Transverse colon (tissue), 4 donors: ENCODE measurements around the gene INSM1. TPM values are rescaled to one million over a fixed set of nuclear protein-coding genes. Genes with fewer than 3 reads are reported as not detected.

Source experiments
- DNase-seq: peaks from one replicate; pipeline ENCODE4 v3.0.0-alpha.2; 2019
- H3K27ac ChIP-seq, 4 donors: fragments of 200-600 bp; sonication (generic); 2 replicates each; pipeline ENCODE4 v1.5.1; 2016 to 2018; ENCODE audit warnings: inconsistent platforms in 4 of 4
- H3K27me3 ChIP-seq: fragments of 200-600 bp; sonication (generic); 2 replicates; pipeline ENCODE4 v1.5.1; 2017; ENCODE audit warnings: inconsistent platforms
- H3K36me3 ChIP-seq, 4 donors: fragments of 200-600 bp; sonication (generic); 2 replicates each; pipeline ENCODE4 v1.5.1; 2017 to 2019; ENCODE audit warnings: inconsistent platforms in 4 of 4
- H3K4me1 ChIP-seq, 4 donors: fragments of 200-600 bp; sonication (generic); 2 replicates each; pipeline ENCODE4 v1.5.1; 2017 to 2020; ENCODE audit warnings: inconsistent platforms in 4 of 4
- H3K4me3 ChIP-seq, 4 donors: fragments of 200-600 bp; sonication (generic); 1 replicate in 1 of 4; 2 replicates in 3 of 4; pipeline versions ENCODE4 v1.5.1 to v1.6.1; 2017 to 2019; ENCODE audit warnings: inconsistent platforms in 4 of 4
- H3K9me3 ChIP-seq, 2 donors: fragments of 200-600 bp; sonication (generic); 2 replicates each; pipeline ENCODE4 v1.5.1; 2017 to 2019; ENCODE audit warnings: inconsistent platforms in 2 of 2
- EP300 ChIP-seq: sonication (generic); formaldehyde crosslinking; IDR thresholded peaks from one replicate; pipeline ENCODE4 v1.6.1; 2017; ENCODE audit warnings: antibody characterized with exemption, low read depth
- POLR2A ChIP-seq: fragments of 450-650 bp; IDR thresholded peaks from one replicate; pipeline ENCODE4 v1.6.1; 2016; ENCODE audit warnings: antibody characterized with exemption, mild to moderate bottlenecking, moderate library complexity
- POLR2AphosphoS5 ChIP-seq, 3 donors: sonication (generic); formaldehyde crosslinking; IDR thresholded peaks; one replicate each; pipeline ENCODE4 v1.6.1; 2016; ENCODE audit warnings: antibody characterized with exemption in 3 of 3
- WGBS, 2 donors: methylation state at CpG; one replicate each; pipeline ENCODE4 v1.1.5; 2018; ENCODE audit warnings: low coverage in 1 of 2; 5-methylcytosine and 5-hydroxymethylcytosine counted together
- in situ Hi-C, 4 donors: fragments of 200-750 bp; cut with MboI; loops; one replicate each; pipeline versions ENCODE4 v1.15.0 to v1.15.1; 2017; ENCODE audit warnings: low sequenced_read_pairs in 3 of 4, low pct_ligation_motif_present in 1 of 4, low pct_unique_long_range_greater_than_20kb in 1 of 4
- intact Hi-C: fragments of 100-400 bp; cut with DNase I; formaldehyde crosslinking; loops from one replicate; pipeline ENCODE4 v1.15.1; 2023; ENCODE audit warnings: low total_unique reads
- total RNA-seq, 4 donors: library from RNA; depleted of rRNA; stranded (reverse); fragments of >200 nt; gene quantifications; one replicate each; pipeline ENCODE4 v1.1.0, GENCODE V29; 2016
- TF ChIP-seq, protein P1 (sequence below), 5 experiments: fragments of 200-600 bp in 3 of 5; fragments of 450-650 bp in 2 of 5; sonication (generic) in 3 of 5; IDR thresholded peaks; 1 replicate in 2 of 5; 2 replicates in 3 of 5; pipeline ENCODE4 v1.5.1; 2016 to 2017; ENCODE audit warnings: antibody characterized with exemption in 5 of 5, inconsistent platforms in 3 of 5, mild to moderate bottlenecking in 2 of 5, moderate library complexity in 1 of 5

Gene INSM1
- total RNA-seq, 4 donors from 2014 or later: 0.60 to 3.0 (median 1.4) TPM

DNA sequence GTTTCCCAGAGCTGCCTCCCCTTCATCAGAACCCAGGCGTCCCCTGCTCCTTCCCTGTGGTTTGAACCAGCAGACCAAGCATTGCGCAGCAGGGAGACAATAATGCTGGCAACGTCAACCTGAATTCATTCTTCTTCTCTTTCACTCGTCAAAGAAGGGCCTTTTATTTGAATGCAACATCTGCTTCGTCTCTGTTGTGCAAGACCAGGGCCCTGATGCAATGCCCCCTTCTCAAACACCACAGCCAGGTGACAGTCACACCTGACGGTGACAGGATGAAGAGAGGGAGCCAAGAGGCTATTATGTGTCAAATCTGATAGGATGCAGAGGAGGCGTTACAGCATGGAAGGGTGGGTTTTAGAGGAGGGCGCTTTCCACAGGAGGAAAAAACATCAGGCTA, 8.0 kb downstream of the INSM1 start:
- 65 to 68% methylated on average over 5 to 8 of the region's 8 CpGs for WGBS, 2 donors
- TF ChIP-seq, protein P1, sequence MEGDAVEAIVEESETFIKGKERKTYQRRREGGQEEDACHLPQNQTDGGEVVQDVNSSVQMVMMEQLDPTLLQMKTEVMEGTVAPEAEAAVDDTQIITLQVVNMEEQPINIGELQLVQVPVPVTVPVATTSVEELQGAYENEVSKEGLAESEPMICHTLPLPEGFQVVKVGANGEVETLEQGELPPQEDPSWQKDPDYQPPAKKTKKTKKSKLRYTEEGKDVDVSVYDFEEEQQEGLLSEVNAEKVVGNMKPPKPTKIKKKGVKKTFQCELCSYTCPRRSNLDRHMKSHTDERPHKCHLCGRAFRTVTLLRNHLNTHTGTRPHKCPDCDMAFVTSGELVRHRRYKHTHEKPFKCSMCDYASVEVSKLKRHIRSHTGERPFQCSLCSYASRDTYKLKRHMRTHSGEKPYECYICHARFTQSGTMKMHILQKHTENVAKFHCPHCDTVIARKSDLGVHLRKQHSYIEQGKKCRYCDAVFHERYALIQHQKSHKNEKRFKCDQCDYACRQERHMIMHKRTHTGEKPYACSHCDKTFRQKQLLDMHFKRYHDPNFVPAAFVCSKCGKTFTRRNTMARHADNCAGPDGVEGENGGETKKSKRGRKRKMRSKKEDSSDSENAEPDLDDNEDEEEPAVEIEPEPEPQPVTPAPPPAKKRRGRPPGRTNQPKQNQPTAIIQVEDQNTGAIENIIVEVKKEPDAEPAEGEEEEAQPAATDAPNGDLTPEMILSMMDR (IDR thresholded peaks at IDR 0.05): no peak
- TF ChIP-seq EP300: no peak
- no peak for TF ChIP-seq POLR2AphosphoS5 (IDR thresholded peaks at IDR 0.05)
- no peak for TF ChIP-seq POLR2A
- no peak for DNase-seq
- H3K36me3 ChIP-seq: no peaks in the 10 kb centered on the region
- no peak overlapping the region for H3K27ac ChIP-seq
- H3K9me3 ChIP-seq: peaks cover 0 to under 1% of the 10 kb centered on the region in 2 donors
- H3K4me3 ChIP-seq: no peak overlapping the region
- in situ Hi-C loops: loop anchor here in 1 of 4 donors (25.0 kb wide), 1 partner anchor 111 kb away; no protein-coding TSS in a partner anchor
- H3K4me1 ChIP-seq: no peaks in the 10 kb centered on the region
- H3K27me3 ChIP-seq: peaks cover 49% of the 10 kb centered on the region
- intact Hi-C loops: no loop called here

DNA sequence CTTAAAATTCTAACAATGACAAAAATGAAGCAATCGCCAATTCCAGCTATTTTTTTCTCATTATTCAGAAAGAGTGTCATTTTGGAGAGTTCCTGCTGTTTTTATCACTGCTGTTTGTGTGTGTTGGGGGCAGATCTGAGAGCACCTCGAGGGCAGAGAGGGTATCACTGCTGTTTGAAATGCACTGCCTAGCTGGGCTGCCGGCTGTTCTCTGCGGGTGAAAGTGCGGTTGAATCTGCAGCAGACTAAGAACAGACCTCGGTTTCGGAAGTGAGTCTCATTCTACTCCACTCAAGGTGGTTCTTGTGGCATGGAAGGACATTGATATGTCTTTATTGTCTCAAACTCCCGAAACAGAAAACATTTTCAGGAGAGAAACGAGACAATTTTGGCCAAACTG, 18.3 kb downstream of the INSM1 start:
- Histone ChIP-seq H3K4me1 (no peaks in the 10 kb centered on the region), H3K4me3 (no peak overlapping the region), H3K27me3 (peaks cover 17% of the 10 kb centered on the region), H3K36me3 (peaks cover 0 to 5% (median 0%) of the 10 kb centered on the region in 4 donors), H3K27ac (no peak overlapping the region), H3K9me3 (no peaks in the 10 kb centered on the region)
- in situ Hi-C loops (loop anchor here in 1 of 4 donors (25.0 kb wide), 1 partner anchor 101 kb away; no protein-coding TSS in a partner anchor), intact Hi-C loops (no loop called here)
- TF ChIP-seq POLR2AphosphoS5 (IDR thresholded peaks at IDR 0.05): no peak
- TF ChIP-seq, protein P1 (IDR thresholded peaks at IDR 0.05): no peak
- TF ChIP-seq EP300: no peak
- TF ChIP-seq POLR2A: no peak
- DNase-seq: no peak
- 48 to 77% methylated on average over 2 to 9 of the region's 9 CpGs for WGBS, 2 donors

DNA sequence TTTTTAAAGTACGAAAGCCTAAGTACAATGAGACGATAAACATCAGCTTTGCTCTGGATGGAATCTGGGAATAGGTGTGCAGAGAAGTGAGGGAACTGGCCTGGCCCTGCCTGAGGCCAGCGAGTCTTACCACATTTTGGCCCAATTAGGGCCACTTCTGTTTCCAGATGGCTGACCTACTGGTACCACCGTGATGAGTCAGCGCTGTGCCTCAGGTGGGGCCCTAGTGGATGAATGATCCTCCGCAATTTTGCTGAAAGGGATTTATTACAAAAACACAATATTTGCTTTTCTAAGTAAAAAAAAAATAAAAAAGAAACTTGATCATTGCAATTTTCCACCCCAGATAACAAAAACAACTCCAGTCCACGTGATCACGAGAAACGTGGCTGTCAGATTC, 22.5 kb downstream of the INSM1 start:
- in situ Hi-C loops (loop anchor here in 1 of 4 donors (25.0 kb wide), 1 partner anchor 97 kb away; no protein-coding TSS in a partner anchor), intact Hi-C loops (no loop called here)
- Histone ChIP-seq H3K27me3 (no peaks in the 10 kb centered on the region), H3K4me1 (no peaks in the 10 kb centered on the region), H3K36me3 (peaks cover 0 to 15% (median 2%) of the 10 kb centered on the region in 4 donors), H3K27ac (no peak overlapping the region), H3K4me3 (no peak overlapping the region), H3K9me3 (no peaks in the 10 kb centered on the region)
- TF ChIP-seq EP300 (no peak), POLR2AphosphoS5 (IDR thresholded peaks at IDR 0.05) (no peak), POLR2A (no peak)
- TF ChIP-seq, protein P1 (IDR thresholded peaks at IDR 0.05): no peak
- DNase-seq: no peak
- WGBS, 2 donors: 93 to 97% methylated on average over 3 to 9 of the region's 9 CpGs

DNA sequence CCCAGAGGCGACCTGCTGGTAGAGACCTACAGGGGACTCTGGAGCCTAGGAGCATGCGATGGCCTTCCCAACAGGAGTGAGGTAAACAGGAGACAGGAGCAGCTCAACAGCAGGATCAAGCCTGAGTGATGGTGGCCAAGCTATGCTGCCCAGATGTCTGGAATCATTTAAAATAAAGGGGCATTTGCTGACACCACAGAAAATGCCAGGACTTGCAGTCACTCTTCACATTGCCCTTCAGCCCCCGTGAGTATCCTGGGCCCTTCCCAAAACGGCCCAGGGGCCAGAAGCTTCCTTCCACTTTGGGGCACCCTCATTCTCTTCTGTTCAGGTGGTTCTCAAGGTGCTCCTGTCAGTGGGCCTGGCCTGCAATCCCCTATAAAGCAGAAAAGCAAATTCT, 23.2 kb downstream of the INSM1 start:
- no peak for DNase-seq
- Histone ChIP-seq H3K4me1 (no peaks in the 10 kb centered on the region), H3K27me3 (no peaks in the 10 kb centered on the region), H3K4me3 (no peak overlapping the region), H3K27ac (no peak overlapping the region), H3K36me3 (peaks cover 0 to 15% (median 2%) of the 10 kb centered on the region in 4 donors), H3K9me3 (no peaks in the 10 kb centered on the region)
- intact Hi-C loops: no loop called here
- TF ChIP-seq EP300 (no peak), POLR2A (no peak), POLR2AphosphoS5 (IDR thresholded peaks at IDR 0.05) (no peak)
- TF ChIP-seq, protein P1 (IDR thresholded peaks at IDR 0.05): no peak
- WGBS, 2 donors: 85% methylated on average over 4 of the region's 4 CpGs; no CpG with 5 or more reads in 1 of the 2 donors
- in situ Hi-C loops: loop anchor here in 1 of 4 donors (25.0 kb wide), 1 partner anchor 96 kb away; no protein-coding TSS in a partner anchor
